Activated T-cell treated with anti-CD3 and anti-CD28 coated beads, Interleukin-2, amount 50 U/mL, for 1 hour (primary cell): ENCODE data around the gene CBFB.
A peak's percentile ranks its signal among the peaks of the same experiment; 100 is the strongest.

ENCODE experiments used
- DNase-seq: peaks from one replicate; pipeline ENCODE4 v3.0.0-alpha.2; 2020

Gene CBFB

GRCh38 chr16:67144943-67145342 is 116.0 kb downstream of the CBFB start:
- no peak for DNase-seq

DNA sequence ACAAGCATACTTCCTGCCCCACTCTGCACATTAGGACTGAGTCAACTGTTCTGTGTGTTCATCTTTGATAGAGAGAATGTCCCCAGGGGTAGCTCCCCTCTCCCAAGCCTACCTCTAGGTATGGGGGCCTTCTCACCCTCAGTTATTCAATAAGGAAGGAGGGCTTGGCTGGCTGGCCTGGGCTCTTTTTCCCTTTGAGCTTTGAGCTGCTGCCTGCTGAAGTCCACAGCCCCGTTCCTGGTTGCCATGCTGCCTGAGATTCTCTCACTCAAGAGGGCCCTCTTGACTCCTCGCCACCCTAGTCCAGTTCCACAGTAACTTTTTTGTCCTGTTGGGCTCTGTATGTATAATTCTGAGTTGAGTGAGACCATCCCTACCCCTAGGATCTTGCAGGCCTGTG is 116.8 kb downstream of the CBFB start:
- DNase-seq: no peak

DNA sequence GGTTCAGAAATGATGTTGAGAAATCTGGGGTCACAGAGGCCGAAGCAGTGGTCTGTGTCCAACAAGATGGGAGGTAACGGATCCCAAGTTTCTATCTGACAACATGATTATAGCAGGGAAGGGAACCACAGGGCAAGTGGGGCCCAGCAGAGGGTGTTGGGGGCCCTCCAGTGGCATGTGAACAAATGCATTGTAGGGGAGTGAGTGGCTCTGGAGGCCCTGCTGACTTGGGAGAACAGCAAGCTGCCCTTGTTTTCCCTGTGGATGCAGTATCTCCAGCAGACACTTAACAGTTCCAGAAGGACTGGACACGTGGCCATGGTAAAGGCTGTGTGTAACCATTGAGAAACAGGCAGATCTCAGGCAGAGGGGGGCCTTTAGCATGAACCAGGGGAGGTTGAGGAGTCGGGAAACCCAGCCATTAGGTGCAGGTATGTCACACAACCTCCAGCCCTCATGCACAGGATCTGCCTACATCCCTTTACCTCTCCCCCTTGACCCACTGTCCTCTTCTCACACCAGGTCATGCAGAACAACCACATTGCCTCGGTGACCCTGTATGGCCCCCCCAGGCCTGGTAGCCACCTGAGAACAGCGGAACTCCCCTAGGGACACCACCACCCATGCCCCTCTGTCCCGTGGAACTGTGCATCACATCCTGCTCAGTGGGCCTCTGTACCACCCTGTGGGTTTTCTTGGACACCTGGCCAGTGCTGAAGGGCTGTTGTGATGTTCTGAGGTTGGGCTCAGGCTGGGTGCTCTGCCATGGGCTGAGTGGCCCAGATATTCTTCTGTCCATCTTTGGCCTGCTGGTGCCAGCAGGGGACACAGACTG is 117.8 kb downstream of the CBFB start:
- no peak for DNase-seq

DNA sequence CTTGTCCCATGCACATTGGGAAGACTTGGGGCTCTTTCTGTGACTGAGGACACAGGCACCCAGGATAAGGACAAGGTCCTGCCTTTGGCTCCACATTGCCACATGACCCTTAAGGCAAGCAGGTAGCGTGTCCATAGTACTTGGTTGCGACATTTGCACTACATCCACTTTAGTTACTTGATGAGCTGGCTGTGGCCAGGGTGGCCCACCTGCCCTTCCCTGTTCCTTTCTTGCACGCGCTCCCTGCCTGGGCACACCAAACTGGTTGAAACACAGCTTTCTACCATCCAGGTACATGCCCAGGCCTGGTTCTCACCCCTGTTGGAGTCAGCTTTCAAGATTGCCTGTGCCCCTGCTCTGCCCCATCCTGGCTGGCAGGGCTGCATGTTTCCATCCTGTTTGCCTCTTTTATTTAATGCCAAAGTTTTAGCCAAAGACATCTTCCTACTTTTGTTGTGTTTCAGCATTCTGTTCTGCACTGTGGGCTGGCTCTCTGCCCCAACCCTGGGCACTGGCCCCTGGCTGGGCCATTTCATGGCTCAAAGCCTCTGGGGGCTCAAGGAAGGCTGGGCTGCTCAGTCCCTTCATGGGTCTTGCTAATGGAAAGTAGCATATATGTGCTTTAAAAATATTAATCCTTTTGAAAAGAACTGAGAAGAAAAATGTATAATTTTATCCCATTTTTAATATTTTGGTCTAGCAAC is 118.6 kb downstream of the CBFB start:
- no peak for DNase-seq

DNA sequence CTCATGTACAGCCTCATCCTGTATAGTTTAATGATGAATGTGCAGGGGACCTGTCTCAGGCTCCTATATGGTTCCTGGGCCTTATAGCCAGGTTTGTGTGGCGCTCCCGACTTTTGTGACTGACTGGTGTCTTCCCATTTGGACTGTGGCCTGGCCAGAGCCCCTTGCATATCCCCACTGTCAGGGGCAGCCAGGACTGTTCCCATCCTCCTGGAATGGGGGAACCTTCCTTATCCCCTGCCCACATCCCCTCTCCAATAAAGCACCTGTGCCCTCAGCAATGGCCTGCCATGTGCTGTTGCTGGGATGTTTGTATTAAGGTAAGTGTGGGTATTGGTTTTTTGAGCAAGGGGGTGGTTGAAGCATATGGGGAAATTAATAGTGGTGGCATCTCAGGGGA is 119.3 kb downstream of the CBFB start:
- DNase-seq: no peak

DNA sequence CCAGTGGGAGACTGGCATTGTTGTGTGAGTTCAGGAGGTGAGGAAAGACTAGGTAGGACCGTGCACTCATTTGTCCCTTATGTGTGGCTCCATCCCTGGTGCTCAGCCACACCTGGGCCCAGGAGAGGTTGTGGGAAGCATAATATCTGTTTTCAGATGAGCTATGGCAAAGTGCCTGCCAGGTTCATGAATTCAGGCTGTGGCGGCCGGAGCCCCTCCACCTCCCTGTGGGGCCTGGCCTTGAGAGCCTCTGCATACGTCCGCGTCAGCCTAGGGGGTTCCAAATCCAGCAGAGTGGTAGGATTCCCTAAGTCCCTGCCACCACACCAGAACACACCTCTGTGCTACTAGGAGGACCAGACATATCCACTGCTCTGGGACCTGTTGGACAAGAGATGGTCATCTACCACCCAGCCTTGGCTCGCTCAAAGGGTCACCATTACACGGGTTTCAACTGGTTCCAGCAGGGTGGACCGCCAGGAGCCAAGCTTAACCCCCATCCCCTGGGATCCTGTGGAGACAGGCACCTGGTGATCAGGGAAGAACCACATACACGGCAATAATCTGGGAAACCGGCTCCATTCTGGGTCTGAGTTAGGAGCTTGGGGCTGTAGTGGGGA is 119.8 kb downstream of the CBFB start:
- no peak for DNase-seq

DNA sequence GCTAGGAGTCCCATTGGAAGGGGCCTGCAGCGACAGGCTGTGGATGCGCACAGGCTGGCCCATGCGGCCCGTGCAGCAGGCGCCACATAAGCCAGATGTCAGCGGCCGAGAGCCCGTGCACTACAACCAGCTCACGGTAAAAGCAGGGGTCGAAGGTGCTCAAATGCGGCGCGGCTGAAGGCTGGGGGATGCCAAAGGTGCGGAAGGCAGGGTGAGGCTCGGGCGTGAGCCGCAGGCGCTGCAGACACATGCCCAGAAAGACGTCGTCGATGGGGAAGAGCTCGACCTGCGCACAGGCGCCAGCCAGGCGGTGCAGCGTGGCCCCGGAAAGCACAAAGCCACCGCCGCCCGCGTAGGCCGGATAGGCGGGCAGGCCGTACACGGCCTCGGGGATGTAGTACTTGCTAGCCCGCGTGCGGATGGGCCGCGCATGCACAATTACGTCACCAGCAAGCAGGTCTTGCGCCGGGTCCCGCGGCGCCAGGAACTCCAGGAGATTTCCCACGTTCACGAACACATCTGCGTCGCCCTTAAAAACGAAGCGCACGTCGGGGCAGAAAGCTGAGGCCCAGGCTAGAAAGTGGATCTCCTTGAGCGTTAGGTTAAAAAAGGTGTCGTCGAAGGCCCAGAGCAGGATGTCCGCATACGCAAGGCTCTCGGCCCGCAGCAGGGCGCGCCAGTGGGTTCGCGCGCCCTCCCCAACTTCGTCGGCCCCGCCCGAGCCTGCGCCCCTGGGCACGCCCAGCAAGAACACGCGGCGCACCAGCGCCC is 120.5 kb downstream of the CBFB start:
- no peak for DNase-seq

- peak; percentile 55 for DNase-seq
Observed at GRCh38 chr16:67150047-67150832, 121.3 kb downstream of the CBFB start.
